Activated CD4-positive, alpha-beta T cell treated with anti-CD3 and anti-CD28 coated beads, Interleukin-2, amount 50 U/mL, for 4 hours (primary cell): ENCODE data around the gene OR2B3.
"Not testable (repeated sequence)": the region's sequence is repeated elsewhere in the genome, so short reads cannot be mapped to it uniquely, and the experiment has no call there.

Experiments
- DNase-seq, 2 experiments: peaks; one replicate each; pipeline ENCODE4 v3.0.0-alpha.2; 2020

OR2B3 gene

GRCh38 chr6:29087213-29087612 is at the start of gene OR2B3:
Gene OR2B3, minus strand, starts transcription at chr6:29087313. Its CDS starts 65 bp downstream, at chr6:29087248.
- no peak for DNase-seq

DNA sequence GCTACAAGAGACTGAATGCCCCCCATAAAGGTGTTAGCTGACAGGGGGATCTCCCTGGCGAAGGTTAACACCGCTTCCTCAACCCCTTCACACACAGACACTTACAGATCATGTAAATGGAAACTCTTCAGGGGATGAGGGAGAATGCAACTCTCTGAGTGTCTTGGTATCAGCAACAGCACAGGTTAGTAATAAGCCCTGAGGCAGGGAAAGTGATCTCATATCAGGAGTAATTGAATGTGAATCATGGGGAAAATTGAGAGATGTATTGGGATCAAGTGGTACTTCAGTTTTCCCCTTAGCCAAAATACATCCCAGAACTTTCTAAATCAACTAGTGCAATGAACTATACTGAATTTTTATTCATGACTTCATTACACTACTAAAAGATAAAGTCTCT is 44.6 kb upstream of the OR2B3 start:
- no peak for DNase-seq

GRCh38 chr6:29130644-29131043 is 43.5 kb upstream of the OR2B3 start:
- no peak for DNase-seq

DNA sequence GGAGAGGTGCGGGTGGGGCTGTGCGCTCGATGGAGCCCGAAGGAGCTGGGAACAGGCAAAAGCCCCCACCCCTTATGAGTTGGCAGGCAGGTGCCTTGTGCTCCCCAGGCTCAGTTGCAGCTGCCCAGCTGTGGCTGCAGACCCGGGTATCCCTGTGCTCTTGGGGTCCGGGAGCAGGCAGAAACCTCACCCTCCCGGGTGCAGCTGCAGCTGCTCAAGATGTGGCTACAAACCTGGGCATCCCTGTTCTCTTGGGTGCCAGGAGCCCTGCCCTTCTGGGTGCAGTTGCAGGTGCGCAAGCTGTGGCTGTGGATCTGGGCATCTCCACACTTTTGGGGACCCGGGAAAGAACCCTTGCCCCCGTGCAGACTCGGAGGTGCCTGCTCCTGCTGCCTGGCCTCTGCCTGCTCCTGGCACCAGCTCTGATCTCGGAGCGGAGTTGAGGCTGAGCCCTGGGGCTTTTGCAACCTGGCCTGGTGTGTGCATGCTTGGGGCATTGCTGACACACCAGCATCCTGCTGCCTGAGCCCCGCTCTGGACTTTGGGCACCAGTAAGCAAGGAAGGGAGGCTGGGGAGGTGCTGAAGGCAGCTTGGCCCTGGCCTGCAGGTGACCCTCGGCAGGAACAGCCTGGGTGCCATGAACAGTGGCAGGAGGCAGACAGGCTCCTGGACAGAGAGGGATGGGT is 42.4 kb upstream of the OR2B3 start:
- no peak for DNase-seq

- not testable (repeated sequence) for DNase-seq
These were observed 27.9 kb upstream of the OR2B3 start for GRCh38 chr6:29114964-29115363.

- no peak for DNase-seq
These were observed 25.0 kb upstream of the OR2B3 start for GRCh38 chr6:29112135-29112534.

DNA sequence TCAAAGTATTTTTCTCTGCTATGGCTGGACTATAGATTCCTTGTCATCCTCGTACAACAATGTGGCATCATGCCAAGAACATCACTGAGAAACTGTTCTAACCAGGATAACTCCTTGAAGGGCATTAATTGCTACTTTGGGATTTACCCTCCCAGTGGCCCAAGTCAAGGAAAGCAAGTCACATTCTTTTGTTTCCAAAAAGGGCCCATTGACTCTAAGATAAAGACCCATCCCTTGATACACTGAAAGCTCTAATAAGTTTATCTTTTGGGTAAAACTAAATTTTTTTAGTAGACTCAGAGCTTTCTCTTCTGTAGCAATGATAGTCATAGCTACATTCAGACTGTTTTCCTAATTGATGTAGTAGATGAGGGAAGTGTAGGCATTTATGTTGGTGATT is 20.6 kb upstream of the OR2B3 start, which contains the start of gene OR2J3:
TSS of gene OR2J3 (plus strand) at position 301 of the 400 bp plus-strand sequence. CDS start 3,833 bp downstream, outside the sequence.
- DNase-seq: no peak

DNA sequence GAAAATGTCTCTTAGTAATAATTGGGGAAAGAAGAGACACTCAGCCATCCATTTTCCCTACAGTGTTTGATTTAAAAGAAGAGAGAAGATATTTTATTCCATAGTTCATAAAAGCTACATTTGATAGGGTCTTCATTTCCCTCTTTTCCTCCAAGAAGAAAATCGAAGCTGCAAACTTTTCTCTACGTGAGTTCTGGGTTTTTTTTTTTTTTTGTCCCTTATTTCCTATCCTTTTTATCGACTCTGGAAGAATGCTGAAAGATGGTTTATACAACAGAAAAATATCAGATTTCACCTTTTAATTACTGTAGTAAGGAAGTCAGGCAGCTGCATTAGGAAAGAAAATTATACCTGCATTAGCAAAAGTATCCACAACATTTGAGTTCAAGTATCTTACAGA is 12.1 kb upstream of the OR2B3 start, which contains the start of gene OR2J1:
TSS of gene OR2J1 (plus strand) at position 301 of the 400 bp plus-strand sequence. CDS start 1,453 bp downstream, outside the sequence.
- DNase-seq: no peak

DNA sequence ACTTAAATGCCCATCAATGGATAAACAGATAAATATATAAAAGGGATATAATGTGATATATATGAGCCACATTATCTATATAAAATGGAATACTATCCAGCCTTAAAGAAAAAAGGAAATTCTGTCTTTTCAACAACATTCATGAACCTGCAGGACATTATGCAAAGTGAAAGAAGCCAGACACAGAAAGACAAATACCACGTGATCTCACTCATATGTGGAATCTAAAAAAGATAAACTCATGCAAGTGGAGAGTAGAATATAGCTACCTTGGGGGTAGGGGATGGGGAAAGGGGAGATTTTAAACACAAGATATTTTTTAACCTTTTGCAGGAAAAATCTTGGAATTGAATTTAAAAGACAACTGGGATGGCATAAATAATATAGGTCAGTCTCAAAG is 10.7 kb upstream of the OR2B3 start:
- no peak for DNase-seq

- DNase-seq: no peak
These were observed 5.8 kb upstream of the OR2B3 start for GRCh38 chr6:29092957-29093356.

DNA sequence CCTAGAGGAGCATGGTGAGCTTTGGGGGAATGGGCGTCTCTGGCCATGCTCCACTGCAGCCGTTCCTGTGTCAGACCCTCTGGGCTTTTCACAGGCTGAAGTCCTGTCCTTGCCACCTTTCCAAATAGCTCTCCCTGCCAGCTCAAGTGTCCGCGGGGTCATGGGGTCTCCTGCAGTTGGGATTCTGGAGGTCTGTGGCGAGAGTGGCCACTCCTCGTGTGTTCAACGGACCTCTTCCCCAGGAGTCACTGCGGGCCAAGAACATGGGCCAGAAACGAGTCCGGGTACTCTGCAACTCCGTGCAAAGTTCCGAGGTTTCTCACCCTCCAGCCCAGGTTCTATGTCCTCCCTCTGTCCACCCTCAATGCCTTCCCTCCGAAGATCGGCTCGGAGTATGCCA is 4.7 kb downstream of the OR2B3 start:
- no peak for DNase-seq

DNA sequence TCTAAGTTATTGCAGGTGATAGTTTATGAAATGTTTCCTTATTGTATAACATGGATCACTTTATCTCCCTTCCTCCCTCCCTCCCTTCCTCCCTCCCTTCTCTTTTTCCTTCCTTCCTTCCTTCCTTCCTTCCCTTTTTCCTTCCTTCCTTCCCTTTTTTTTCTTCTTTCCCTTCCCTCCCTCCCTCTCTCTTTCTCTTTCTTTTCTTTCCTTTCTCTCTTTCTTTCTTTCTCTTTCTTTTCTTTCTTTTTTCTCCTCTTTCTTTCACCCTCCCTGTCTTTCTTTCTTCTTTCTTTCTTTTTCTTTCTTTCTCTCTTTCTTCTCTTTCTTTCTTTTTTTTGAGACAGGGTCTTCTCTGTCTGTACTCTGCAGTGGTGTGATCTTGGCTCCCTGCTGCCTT is 5.8 kb downstream of the OR2B3 start:
- no peak for DNase-seq

DNA sequence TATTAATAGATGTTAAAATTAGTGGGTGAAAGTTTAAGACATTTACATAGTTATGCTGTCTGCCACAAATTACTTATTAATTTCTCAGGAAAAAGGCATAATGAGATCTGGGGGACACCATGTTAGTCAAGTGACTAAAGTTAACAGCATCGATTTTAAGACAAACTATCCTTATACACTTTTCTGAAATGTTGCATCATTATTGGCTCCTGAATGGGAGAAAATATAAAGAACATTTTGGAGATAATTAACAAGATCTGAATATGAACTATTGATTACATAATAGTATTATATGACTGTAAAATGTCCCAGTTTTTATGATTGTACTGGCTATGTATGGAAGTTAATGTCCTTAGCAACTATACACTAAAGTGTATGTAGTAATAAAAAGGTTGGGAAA is 7.9 kb downstream of the OR2B3 start:
- DNase-seq: no peak

GRCh38 chr6:29071831-29072723 is 15.0 kb downstream of the OR2B3 start:
- no peak for DNase-seq

DNA sequence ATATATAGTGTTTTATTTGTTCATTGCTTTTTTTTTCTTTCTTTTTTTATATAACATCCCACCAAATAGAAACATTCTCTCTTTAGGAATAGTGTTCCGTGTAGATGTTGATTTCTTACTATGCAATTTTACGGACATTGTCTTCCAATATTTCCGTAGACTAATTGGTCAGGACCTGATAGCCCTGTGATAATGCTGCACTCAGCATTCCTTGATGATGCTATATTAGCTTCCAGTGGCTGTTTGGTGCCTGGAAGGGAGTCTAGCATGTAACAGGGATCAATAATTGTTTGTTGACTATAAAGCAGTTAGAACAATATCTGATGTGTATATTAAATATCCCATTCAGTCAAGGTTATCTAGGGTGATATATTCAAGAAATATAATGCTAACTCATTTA is 35.4 kb downstream of the OR2B3 start:
- no peak for DNase-seq

- DNase-seq: no peak
These were observed 42.0 kb downstream of the OR2B3 start, which contains the start of gene OR2W1 for GRCh38 chr6:29045075-29045474. Gene OR2W1, minus strand, starts transcription at chr6:29045175. Its CDS starts 0 bp downstream, at chr6:29045175.
